Right lobe of liver (tissue), 6 donors: ENCODE results near the gene ZNF286A. TPM values are rescaled to one million over a fixed set of nuclear protein-coding genes. Genes with fewer than 3 reads are reported as not detected.
"Not testable (repeated sequence)": the region's sequence is repeated elsewhere in the genome, so short reads cannot be mapped to it uniquely, and the experiment has no call there.

Experiments used
- ATAC-seq, 4 donors: fragments of 200-7000 bp; cut with Tn5 transposase; one replicate each; pipeline ENCODE4 v1.9.1; 2020; ENCODE audit warnings: mild to moderate bottlenecking in 4 of 4, moderate library complexity in 4 of 4
- DNase-seq, 3 donors: peaks; one replicate each; pipeline ENCODE4 v3.0.0-alpha.2; 2020
- H3K27ac ChIP-seq, 3 donors: fragments of 200-600 bp; one replicate each; pipeline ENCODE4 v1.8.0; 2022
- H3K27me3 ChIP-seq, 2 donors: fragments of 200-600 bp; one replicate each; pipeline ENCODE4 v1.8.0; 2022
- H3K36me3 ChIP-seq, 4 donors: fragments of 200-600 bp; sonication (generic) in 1 of 4; one replicate each; pipeline versions ENCODE4 v1.5.1 to v1.8.0; 2017 to 2022; ENCODE audit warnings: control low read depth in 1 of 4
- H3K4me1 ChIP-seq, 4 donors: fragments of 200-600 bp; sonication (generic) in 1 of 4; one replicate each; pipeline versions ENCODE4 v1.5.1 to v1.8.0; 2017 to 2022; ENCODE audit warnings: control low read depth in 1 of 4
- H3K4me3 ChIP-seq, 3 donors: fragments of 200-600 bp; one replicate each; pipeline ENCODE4 v1.8.0; 2022
- H3K9me3 ChIP-seq, 4 donors: fragments of 200-600 bp; sonication (generic) in 1 of 4; one replicate each; pipeline versions ENCODE4 v1.5.1 to v1.8.0; 2017 to 2022; ENCODE audit warnings: control low read depth in 1 of 4
- POLR2A ChIP-seq: fragments of 450-650 bp; IDR thresholded peaks from one replicate; pipeline ENCODE4 v1.6.1; 2017; ENCODE audit warnings: antibody characterized with exemption, mild to moderate bottlenecking
- WGBS: methylation state at CpG from one replicate; pipeline ENCODE4 v1.1.6; 2018; ENCODE audit warnings: low coverage, low lambda C conversion rate; ENCODE audit not compliant: insufficient coverage; ENCODE audit errors: missing lambda C conversion rate; 5-methylcytosine and 5-hydroxymethylcytosine counted together
- intact Hi-C, 2 donors: fragments of 100-400 bp; cut with DNase I; formaldehyde crosslinking; loops; one replicate each; pipeline versions ENCODE4 v1.11.2 to v1.14.1; 2022
- total RNA-seq, 6 experiments: library from RNA; depleted of rRNA in 2 of 6; stranded (reverse); fragments of >200 nt in 2 of 6; fragmentation: NEBNext Ultra II Directional in 3 of 6; extraction: Animal tissue kit (Norgen Biotek cat#: 25700) in 3 of 6; gene quantifications; one replicate each; pipeline versions ENCODE4 v1.1.0 to v1.2.4, GENCODE V29; 2016 to 2023
- TF ChIP-seq, protein P1 (sequence below), 4 donors: fragments of 200-600 bp in 3 of 4; fragments of 450-650 bp in 1 of 4; IDR thresholded peaks; one replicate each; pipeline versions ENCODE4 v1.5.1 to v1.8.0; 2016 to 2022; ENCODE audit warnings: antibody characterized with exemption in 4 of 4, mild to moderate bottlenecking in 2 of 4
- donor health status: DM: no; HTN: yes; CAD: no.
- donor health status: DM: no; HTN: no; CAD: no.
- donor health status: DM: no; HTN: no; CAD: no.
- donor health status: DM: no; HTN: yes; CAD: no.
- donor health status: DM: no; HTN: yes; CAD: no.

Gene ZNF286A
- total RNA-seq, 6 experiments from 2014 or later: 2.9 to 8.4 (median 4.3) TPM

DNA sequence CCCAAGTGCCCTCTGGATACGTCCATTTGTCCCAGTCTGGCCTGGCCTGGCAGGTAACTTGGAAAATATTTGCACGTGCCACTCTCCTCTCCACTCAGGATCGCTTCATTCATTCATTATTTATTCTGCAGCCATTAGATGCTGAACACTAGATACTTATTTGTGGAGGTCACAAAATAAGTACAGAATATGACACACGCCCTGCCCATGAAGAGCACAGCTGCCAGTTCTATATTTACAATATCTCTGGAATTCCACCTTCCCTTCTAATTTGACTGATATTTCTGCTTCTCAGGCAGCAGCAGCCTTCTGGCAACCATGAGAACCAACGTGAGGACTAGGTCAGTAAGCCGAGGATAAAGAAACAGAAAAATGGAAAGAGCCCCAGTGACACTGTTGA is 36.4 kb upstream of the ZNF286A start:
- Histone ChIP-seq H3K27ac (no peak overlapping the region), H3K4me1 (no peaks in the 10 kb centered on the region), H3K4me3 (no peak overlapping the region), H3K27me3 (no peaks in the 10 kb centered on the region), H3K36me3 (no peaks in the 10 kb centered on the region), H3K9me3 (no peaks in the 10 kb centered on the region)
- DNase-seq (no peak), ATAC-seq (no peak)
- intact Hi-C loops: no loop called here
- WGBS: 83% methylated on average over 2 of the region's 6 CpGs
- TF ChIP-seq, protein P1, sequence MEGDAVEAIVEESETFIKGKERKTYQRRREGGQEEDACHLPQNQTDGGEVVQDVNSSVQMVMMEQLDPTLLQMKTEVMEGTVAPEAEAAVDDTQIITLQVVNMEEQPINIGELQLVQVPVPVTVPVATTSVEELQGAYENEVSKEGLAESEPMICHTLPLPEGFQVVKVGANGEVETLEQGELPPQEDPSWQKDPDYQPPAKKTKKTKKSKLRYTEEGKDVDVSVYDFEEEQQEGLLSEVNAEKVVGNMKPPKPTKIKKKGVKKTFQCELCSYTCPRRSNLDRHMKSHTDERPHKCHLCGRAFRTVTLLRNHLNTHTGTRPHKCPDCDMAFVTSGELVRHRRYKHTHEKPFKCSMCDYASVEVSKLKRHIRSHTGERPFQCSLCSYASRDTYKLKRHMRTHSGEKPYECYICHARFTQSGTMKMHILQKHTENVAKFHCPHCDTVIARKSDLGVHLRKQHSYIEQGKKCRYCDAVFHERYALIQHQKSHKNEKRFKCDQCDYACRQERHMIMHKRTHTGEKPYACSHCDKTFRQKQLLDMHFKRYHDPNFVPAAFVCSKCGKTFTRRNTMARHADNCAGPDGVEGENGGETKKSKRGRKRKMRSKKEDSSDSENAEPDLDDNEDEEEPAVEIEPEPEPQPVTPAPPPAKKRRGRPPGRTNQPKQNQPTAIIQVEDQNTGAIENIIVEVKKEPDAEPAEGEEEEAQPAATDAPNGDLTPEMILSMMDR (IDR thresholded peaks at IDR 0.05): no peak
- TF ChIP-seq POLR2A: no peak

DNA sequence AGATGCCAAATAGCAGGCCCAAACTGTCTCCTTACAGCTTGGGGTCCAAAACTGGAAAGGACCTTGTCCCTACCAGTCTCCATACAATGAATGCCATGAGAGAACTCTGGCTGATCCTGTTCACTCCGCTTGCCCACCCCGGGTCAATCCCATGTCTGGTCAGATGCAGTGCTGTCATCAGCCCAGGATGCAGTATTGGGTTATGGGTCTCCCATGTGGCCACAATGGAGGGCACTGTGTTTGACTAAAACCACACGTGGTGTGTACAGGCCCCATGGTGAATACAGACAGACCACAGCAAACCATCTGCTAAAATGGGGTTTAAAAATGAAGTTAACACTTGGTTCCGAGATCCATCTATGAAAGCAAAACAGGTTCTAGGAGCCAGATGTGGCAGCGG is 35.9 kb upstream of the ZNF286A start:
- WGBS: 91% methylated on average over 5 of the region's 5 CpGs
- ATAC-seq (no peak), DNase-seq (no peak)
- Histone ChIP-seq H3K27ac (no peak overlapping the region), H3K4me1 (no peaks in the 10 kb centered on the region), H3K9me3 (no peaks in the 10 kb centered on the region), H3K4me3 (no peak overlapping the region), H3K27me3 (no peaks in the 10 kb centered on the region), H3K36me3 (no peaks in the 10 kb centered on the region)
- intact Hi-C loops: no loop called here
- no peak for TF ChIP-seq POLR2A
- TF ChIP-seq, protein P1 (IDR thresholded peaks at IDR 0.05): no peak

DNA sequence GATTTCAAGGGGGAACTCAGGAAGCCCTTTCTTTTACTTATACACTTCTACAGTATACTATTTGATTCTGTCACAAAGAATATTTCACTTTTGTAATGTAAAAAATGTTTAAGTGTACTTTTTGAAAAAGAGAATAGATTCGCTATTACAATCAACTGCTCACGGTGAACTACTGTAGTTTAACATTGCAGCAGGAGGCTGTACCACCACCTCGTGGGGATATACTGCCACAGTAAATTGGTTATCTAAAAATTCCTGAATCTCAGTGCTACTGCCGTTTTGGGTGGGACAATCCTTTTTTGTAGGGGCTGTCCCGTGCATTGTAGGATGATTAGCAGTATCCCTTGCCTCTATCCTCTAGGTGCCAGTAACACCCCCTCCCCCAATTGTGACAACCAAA is 30.0 kb upstream of the ZNF286A start:
- H3K27ac ChIP-seq, H3K27me3 ChIP-seq, H3K4me3 ChIP-seq, H3K9me3 ChIP-seq, H3K4me1 ChIP-seq, H3K36me3 ChIP-seq, intact Hi-C loops, DNase-seq, ATAC-seq: not testable (repeated sequence)
- 67% methylated on average over 4 of the region's 5 CpGs for WGBS

DNA sequence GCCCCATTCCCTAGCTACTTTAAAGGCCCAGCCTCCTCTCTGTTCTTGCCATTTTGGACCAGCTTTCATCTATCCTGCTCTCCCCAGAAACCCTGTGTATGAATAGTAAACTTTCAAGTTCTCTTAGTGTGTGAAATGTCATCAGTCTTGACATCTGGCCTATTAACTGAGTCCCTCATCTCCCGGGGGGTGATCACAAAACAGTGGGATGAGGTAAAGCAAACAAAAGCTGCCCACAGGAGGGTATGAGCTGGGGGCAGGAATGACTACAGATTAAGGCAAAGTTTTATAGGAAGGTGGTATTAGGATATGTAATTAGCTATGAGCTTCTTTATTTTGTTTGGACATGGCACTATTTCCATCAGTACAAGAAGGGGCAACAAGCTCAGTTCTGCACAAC is 24.9 kb upstream of the ZNF286A start:
- intact Hi-C loops, H3K4me3 ChIP-seq, H3K36me3 ChIP-seq, H3K27ac ChIP-seq, H3K27me3 ChIP-seq, H3K4me1 ChIP-seq, DNase-seq, H3K9me3 ChIP-seq, ATAC-seq: not testable (repeated sequence)
- 86% methylated on average over 1 of the region's 1 CpG for WGBS

DNA sequence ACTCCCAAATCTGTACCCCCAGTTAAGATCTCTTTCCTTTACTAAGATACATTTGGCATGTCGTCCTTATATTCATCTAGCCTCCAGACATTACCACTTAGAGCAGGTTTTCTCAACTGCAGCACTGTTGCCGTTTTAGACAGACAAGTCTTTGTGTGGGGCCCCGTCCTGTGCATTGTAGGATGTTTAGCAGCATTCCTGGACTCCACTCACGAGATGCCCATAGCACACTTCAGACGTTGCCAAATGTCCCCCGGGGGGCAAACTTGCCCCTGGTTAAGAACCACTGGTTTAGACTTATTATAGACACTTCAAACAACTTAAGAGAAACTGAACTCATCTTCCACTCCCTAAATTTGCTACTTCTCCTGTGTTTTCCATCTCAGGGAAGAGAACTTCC is 23.6 kb upstream of the ZNF286A start:
- H3K4me3 ChIP-seq, H3K27ac ChIP-seq, H3K4me1 ChIP-seq, H3K9me3 ChIP-seq, H3K36me3 ChIP-seq, intact Hi-C loops, H3K27me3 ChIP-seq, DNase-seq, ATAC-seq: not testable (repeated sequence)
- 92% methylated on average over 6 of the region's 6 CpGs for WGBS

DNA sequence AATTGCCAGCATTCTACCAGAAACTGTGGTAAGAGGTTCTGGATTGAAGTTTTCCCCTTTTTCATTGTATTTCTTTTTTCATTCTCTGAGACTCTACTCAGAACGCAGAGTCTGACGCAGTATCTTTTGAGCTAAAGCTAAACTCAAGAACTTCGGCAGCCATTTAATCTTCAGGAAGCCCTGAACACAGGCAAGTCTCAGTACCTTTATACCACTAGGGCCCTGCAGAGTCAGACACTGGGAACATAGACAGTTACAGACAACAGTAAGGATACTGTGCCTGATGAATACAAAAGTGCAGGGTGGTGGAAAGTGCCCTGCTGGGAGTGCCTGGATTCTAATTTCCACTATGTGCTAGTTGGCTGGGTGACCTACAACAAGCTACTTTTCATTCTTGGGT is 16.4 kb upstream of the ZNF286A start:
- H3K9me3 ChIP-seq, H3K4me1 ChIP-seq, H3K36me3 ChIP-seq, H3K4me3 ChIP-seq, H3K27ac ChIP-seq, ATAC-seq, H3K27me3 ChIP-seq, intact Hi-C loops, DNase-seq: not testable (repeated sequence)
- 92% methylated on average over 3 of the region's 3 CpGs for WGBS
